NK-92 treated with Interleukin-12 subunit alpha and Interleukin-12 subunit beta, amount 100 ng/mL, for 24 hours (cell line): ENCODE data around the gene APOC4.

Experiments used
- DNase-seq: peaks from one replicate; lab custom pipeline; 2025; lab: John Stamatoyannopoulos, UW

The APOC4 gene

GRCh38 chr19:44993926-44994537 is 52.0 kb downstream of the APOC4 start:
- no peak for DNase-seq
